WI38 (cell line): ENCODE measurements around the gene RABGAP1.

Source experiments
- H3K4me3 ChIP-seq: 2 replicates; pipeline ENCODE4 v1.5.1; 2011; ENCODE audit warnings: low read depth, mild to moderate bottlenecking, control low read depth, low read length
- CTCF ChIP-seq: IDR thresholded peaks from 2 replicates; pipeline ENCODE4 v1.5.1; 2012; ENCODE audit warnings: low read depth, mild to moderate bottlenecking, control low read depth, low read length

RABGAP1 gene

GRCh38 chr9:123109540-123110279, 168.9 kb downstream of the RABGAP1 start:
- H3K4me3 ChIP-seq: no peak overlapping the region
- no peak for TF ChIP-seq CTCF

DNA sequence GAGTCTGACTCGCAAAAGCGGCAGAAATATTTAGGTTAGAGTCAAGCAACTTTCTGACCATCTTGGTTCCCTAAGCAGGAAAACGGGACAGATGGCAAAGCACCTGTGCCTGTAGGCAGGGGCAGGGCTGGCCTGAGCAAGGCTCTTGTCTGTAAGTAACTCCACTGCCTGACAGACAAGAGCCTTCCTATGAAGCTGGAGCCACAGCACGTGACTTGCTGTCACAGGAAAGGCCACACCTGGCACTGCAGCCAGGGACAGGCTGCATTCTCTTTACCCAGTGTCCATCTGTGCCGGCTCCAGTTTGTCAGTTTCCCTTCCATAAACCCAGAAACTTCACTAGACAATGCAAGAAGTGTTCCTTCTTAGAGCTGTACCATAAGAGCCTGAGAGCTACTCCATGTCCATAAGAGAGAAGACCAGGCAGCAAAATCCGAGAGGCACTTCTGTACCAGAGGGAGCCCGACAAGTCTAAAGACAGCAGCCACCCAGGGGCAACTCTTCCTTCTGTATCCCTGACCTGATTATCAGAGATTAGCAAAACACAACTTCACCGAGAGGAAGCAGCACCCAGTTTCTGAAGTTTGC, 170.7 kb downstream of the RABGAP1 start:
- no peak for TF ChIP-seq CTCF
- no peak overlapping the region for H3K4me3 ChIP-seq

DNA sequence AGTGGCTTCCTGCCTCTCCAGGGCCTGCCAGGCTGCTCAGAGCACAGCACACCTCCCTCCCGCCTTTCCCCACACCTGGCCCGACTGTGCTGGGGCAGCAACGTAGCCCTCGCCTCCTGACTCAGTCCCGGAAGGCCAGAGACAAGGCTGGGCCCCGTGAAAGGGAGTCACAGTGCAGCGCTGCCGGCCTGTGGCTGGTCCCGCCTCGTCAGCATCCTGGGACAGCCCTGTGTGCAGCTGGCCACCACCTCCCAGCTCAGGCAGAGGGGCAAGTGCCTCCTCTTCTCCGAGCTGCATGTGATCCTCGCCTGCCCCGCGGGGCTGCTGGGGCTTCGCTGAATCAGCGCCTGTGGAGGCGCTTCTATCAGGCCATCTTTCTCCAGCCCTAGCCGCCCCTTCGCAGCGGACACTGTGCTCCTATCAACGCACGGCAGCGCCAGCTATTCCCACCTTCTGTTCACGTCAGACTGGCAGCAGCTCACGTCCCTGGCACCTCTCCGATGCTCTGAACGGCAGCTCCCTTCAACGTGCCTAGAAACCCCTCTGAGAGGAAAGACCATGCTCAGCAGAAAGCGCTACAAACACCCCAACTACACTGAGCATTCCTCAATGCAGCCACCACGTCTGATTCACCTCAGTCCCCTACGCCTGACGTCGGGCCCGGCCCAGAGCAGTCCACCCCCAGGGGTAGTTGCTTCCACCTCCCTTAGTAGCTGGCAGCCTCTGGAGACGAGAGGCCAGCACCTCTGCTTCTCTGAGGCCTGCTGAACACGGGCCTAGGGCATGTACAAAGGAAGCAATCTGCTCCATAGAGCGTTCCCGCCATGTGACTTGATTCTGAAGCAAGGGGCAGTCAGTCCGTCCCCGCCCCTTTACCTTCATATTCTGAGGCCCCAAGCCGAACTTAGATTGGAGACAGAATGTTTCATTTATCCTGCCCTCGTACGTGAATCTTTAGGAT, 171.5 kb downstream of the RABGAP1 start:
- H3K4me3 ChIP-seq: no peak overlapping the region

GRCh38 chr9:123113185-123113584, 172.4 kb downstream of the RABGAP1 start:
- TF ChIP-seq CTCF: no peak
- H3K4me3 ChIP-seq: no peak overlapping the region

More for the DNA sequence above, 171.5 kb downstream of the RABGAP1 start:
- TF ChIP-seq CTCF: no peak

- TF ChIP-seq CTCF: no peak
- H3K4me3 ChIP-seq: no peak overlapping the region
Measured at GRCh38 chr9:123115146-123115913, 174.5 kb downstream of the RABGAP1 start.

DNA sequence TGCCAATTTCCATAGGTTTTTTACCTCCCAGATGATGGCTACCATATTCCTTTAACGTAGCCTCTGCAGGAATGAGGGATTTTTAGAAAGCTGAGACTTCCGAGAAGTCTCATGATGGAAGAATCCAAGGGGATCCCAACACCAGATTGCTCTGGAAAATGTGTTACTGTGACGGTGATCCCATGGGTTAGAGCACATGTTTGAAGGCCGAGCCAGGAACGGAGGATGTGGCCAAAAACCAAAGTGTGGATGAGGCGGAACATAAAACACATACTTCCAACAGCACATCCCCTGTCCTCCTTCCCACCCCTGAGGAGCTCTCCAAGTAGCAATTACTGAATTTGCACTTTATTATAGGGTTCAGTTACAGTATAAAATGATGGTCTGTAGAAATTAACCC, 175.2 kb downstream of the RABGAP1 start:
- H3K4me3 ChIP-seq: no peak overlapping the region
- no peak for TF ChIP-seq CTCF
